ENCODE measurements around the gene MDK.

MDK gene

DNA sequence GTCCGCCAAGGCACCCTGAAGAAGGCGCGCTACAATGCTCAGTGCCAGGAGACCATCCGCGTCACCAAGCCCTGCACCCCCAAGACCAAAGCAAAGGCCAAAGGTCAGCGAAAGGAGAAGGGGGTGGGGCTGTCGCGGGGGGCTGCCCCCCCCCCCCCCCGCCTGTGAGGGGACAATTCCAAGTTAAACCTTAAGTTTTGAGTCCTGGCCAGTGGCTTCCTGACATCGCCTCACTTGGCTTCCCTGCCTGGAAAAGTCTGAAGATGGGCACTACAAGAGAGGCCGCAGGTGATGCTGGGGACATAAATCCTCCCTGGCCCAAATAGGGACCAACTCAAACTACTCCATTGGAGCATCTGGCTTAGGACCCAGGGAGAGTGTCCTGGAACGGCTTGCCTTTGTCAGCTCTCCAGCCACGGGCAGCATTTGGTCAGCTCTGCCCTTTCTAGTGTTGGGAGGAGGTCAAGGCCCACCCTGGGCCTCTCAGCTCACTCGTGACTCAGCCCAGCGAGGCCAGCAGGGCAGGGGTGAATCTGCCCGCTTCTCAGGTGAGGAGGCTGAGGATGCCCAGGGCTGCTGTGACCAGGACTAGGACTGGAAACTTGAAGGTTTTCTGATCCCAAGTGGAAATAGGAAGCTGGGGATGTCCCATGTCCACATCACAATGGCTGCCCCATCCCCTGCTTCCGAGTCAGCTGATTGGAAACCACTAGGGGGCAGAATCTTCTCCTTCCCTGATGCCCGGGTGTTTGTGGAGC lies 1.4 kb downstream of the MDK start:
- DNase-seq (ENCODE audit: low read depth in 2 of 2), result no peak

DNA sequence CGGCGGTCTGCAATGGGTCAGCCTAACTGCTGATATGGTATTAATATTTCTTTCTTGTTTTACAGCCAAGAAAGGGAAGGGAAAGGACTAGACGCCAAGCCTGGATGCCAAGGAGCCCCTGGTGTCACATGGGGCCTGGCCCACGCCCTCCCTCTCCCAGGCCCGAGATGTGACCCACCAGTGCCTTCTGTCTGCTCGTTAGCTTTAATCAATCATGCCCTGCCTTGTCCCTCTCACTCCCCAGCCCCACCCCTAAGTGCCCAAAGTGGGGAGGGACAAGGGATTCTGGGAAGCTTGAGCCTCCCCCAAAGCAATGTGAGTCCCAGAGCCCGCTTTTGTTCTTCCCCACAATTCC lies 1.9 kb downstream of the MDK start:
- DNase-seq (ENCODE audit: low read depth in 2 of 2), result no peak

DNA sequence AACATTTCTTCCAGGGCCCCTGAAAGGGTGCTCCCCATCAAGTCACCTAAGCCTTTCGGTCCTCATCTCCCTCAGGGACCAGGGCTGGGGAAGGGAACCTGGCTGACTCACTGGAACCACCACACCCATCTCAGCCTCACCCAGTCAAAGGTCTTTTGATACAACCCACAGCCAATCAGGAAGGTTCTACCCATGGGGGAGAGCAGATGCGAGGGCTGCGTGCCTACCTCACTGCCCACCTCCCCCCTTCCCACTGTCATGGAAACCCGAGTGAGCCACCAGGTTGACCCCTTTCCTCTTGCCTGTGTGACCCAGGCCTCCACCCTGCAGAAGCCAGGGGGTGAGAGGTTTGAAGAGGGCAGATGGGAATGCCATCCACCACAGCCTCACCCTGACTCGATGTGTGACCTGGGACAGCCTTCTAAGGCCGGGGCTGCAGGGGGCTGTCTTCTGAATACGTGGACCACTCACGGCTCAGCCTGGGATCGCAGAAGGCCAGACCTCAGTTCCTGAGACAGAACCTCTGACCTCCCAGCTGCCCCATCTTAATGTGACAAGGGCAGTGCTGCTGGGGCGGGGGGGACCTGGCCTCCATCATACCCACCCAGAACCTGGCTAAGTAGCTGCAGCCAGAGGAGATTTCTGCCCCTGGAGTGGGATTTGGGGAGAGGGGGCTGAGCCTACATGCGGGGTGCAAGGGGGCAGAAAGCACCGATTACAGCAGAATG lies 2.7 kb downstream of the MDK start:
- no peak for DNase-seq (ENCODE audit: low read depth in 2 of 2)

DNA sequence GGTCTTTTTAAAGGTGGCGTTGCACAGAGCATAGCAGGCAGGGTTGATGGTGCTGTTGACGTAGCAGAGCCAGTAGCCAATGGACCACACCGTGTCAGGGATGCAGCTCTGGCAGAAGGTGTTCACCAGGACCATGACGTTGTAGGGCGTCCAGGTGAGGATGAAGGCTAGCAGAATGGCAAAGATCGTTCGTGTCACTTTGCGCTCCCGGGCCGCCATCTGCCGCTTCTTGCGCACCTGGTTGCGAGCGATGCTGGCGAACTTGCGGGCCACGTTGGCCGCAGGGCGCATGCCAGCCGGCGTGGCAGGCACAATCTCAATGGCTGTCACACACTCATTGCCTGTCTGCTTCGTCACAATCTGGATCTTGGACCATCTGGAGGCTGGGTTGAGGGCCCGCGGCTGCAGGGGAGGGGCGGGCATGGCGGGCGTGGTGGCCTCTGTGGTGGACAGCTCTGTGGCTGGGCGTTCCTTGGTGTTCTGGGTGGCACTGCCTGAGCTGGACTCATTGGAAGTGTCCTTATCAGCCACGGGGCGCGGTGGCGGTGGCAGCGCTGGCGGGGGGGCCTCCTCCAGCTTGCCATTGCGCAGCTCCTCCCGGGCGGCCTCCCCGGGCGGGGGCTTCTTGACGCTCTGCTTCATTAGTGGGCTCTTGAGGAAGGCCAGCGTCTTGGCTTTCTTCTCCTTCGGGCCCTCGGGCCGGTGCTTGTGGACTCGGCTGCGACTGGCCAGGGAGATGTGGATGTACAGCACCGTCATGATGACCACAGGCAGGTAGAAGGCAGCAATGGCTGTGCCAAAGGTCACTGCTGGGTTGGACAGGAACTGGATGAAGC lies 3.9 kb downstream of the MDK start:
- no peak for DNase-seq (ENCODE audit: low read depth in 2 of 2)

DNA sequence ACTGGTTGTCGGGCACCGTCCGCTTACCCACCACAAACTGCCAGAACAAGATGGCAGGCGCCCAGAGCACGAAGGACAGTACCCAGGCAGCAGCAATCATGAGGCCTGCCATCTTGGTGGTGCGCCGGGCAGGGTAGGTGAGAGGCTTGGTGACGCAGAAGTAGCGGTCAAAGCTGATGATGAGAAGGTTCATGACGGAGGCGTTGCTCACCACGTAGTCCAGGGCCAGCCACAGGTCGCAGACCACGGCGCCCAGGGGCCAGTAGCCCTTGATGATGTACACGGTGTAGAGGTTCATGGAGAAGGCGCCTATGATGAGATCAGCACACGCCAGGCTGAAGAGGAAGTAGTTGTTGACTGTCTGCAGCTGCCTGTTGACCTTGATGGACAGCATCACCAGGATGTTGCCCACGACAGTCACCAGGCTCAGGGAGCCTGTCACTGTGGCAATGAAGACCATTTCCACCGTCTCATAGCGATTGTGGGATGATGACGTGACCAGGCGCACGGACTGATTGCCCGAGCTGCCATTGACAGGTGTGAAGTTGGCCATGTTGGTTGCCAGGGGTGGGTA lies 4.6 kb downstream of the MDK start:
- DNase-seq (ENCODE audit: low read depth in 2 of 2), result no peak

DNA sequence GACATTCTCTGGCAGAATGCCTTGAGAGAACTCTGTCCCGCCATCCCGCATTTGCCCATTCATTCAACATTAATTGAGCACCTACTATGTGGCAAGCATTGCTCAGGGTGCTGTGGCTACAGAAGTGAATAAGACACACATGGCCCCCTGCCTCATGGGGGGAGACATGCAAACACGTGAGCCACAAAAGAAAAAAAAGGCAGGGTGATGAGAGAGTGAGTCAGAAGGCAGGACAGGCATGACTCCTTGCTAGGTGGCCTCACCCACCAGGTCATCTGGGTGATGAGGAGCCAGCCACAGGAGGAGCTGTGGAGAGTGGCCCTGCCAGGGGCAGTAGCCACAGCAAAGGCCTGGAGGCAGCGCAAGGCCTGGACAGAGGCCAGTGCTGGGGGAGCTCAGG lies 5.2 kb downstream of the MDK start:
- DNase-seq (ENCODE audit: low read depth in 2 of 2), result no peak

DNA sequence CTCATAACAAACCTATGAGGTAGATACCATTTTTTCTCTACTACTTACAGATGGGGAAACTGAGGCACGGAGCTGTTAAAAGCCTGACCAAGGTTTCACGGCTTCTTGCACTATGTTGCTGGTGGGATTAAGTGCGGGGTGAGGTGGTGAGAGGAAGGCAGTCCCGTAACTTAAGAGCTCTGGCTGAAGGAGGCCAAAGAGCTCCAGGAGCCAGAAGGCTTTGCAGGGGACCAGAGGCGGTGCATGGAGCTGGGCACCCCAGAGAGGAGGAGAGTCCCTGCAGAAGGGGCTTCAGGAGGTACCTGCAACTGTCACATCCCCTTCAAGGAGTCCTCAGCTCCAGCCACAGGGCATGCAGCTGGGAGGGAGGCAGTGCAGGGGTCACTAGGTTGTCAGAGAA lies 6.0 kb downstream of the MDK start:
- DNase-seq (ENCODE audit: low read depth in 2 of 2), result no peak

DNA sequence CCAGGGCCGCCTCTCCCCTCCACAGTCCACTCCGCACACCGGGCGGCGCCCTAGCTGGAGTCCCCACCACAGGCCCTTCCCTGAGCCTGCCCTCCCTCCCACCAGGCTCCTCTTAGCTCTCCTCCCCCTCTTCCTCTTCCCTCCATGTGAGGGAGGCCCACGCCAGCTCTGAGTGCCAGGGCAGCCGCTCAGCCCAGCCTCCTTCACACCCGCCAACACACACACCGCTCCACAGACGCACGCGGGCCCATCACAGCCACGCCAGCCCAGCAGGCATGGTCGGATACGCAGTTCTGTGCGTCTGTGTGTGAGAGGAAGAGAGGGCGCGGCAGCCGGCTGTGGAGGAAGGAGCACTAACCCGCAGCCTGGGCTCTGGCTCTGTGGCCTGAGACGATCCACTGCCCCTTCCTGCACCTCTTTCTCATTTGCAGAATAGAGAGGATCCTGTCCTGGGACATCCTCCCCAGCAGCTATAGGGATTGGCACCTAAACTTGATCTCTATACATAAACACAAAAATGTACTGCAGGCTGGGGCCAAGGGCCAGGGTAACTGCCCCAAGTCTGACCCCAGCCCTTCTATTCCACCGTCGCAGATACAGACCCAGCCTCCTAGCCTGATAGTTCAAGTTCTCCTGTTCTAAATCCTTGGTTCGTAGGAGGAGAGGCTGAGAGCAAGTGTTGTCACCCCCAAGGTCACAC lies 6.6 kb downstream of the MDK start:
- no peak for DNase-seq (ENCODE audit: low read depth in 2 of 2)

DNA sequence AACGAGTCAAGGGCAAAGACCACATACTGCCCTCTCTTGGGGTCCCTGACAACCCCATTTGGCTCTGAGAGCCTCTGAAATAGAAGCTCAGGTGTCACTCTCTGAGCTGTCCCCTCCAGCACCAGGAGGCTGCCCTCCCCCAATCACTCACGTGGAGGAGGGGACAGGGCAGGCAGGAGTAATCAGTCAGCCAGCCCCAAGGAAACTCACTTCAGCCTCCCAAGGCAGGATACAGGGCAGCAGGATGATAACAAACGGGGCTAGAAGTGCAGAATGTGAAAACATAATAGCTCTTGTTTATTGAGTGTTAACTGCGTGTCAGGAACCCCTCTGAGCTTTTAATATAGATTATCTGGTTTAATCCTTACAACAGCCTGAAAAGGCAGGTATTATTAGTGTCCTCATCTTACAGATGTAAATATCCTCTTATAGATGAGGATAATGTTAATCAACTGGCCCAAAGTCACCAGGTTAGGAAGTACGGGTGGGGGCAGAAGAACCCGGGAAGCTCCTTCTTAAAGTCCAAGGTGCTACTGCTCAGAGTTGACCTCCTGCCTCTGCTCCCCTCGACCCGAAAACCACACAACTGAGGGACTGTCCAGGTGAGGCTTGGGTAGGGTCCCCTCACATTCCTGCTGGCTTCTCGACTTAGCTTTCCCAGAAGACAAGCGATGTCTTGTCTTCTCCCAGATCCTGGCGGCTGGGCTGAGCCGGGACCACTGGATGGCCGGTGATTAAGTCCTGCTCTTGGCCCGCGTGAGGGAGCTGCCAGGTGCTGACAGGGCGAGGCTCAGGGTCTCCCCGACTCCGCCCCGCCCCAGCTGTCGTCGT lies 7.4 kb downstream of the MDK start:
- no peak for DNase-seq (ENCODE audit: low read depth in 2 of 2)

DNA sequence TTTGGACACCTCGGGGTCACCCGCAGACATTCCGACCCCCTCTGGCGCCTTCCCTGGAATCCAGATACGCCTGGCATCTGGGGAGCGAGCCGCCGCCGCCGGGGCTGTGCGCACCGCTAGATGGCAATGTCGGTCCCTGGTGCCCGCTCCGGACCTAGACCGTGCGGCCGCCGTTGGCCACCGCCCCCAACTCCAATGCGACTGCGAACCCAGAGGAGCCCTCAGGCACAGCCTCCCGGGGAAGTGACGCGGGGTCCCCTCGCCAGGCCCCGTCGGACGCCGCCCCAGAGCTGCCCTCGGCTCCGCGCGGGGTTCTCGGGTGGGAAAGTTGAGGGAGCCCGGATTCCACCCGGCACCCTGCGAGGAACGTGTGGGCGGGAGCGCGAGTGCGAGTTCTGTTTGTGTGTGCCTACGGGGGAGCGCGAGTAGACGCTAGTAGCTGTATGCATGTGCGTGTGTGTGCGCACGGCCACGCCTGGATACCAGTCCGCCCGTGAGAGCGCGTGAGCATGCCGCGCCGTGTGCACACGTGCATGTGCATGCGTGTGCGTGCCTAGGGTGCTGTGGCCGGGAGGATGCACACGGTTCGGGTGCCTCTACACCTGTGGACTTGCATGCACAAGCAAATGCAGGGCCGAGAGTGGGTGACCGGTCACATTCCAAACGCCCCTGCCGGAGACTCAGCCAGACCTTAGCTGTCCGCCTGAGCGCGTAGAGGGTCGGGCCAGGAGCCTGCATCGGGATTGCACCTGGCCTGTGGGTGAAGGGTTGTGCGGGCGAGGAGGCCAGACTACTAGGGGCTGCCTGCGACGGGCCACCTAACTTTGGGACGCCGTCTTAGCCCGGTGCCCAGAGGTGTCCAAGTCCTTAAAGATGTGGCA lies 8.2 kb downstream of the MDK start:
- DNase-seq (ENCODE audit: low read depth in 2 of 2), result no peak

DNA sequence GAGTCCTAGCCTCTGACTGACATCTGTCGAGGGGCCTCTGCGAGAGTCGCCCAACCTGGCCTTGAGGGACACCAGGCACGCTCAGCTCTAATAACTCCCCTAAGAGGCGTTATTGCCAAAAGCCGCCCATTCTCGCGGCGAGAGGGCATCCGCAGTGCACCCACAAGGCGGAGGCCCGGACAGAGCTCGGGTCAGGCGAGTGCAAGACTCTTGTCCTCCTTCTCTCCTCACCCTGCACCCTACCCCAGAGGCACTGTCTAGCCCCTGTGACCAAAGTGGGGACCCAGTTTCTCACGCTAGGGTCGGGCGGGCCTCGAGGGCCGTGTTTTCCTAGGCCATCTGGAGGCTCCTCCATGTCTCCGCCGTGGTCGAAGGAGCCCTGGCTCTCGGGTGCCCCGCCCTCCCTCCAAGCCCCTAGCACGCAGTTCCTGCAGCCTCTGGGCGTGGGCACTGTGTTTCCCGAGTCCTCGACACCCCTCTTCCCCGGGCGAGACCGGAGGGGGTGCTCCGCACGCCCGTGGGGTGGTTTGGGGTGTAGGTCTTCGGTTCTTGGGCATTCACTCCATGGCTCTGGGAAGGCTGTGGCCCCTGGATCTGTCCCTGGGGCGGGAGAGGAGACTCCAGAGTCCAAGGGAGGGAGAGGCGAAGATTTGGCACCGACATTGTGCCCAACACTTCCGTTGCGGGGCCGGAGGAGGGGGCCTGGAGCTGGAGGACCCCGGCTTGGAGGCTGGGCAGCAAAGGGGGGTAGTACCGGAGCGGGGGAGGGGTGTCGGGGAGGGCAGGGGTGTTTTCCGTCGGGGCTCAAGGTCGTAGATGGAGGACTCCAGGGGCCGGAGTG lies 9.1 kb downstream of the MDK start:
- DNase-seq (ENCODE audit: low read depth in 2 of 2), result no peak

DNA sequence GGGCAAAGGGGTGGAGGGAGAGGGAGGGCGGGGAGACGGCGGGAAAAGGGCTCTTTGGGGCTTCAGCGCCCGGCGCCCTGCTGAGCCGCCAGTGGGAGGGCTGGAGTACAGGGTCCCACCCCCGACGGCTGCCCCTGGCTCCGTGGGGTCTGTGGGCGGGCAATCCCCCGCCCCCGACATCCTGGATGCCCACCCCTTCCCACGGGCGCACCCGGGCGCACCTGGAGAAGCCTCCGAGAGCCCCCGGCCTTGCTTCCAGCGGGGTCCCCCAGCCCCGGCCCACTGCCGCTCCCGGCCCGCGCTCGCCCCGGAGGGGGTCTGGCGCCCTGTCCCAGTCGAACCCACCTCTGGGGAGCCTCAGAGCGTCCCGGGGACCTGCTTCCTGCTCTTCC lies 9.7 kb downstream of the MDK start:
- DNase-seq (ENCODE audit: low read depth in 2 of 2), result no peak

DNA sequence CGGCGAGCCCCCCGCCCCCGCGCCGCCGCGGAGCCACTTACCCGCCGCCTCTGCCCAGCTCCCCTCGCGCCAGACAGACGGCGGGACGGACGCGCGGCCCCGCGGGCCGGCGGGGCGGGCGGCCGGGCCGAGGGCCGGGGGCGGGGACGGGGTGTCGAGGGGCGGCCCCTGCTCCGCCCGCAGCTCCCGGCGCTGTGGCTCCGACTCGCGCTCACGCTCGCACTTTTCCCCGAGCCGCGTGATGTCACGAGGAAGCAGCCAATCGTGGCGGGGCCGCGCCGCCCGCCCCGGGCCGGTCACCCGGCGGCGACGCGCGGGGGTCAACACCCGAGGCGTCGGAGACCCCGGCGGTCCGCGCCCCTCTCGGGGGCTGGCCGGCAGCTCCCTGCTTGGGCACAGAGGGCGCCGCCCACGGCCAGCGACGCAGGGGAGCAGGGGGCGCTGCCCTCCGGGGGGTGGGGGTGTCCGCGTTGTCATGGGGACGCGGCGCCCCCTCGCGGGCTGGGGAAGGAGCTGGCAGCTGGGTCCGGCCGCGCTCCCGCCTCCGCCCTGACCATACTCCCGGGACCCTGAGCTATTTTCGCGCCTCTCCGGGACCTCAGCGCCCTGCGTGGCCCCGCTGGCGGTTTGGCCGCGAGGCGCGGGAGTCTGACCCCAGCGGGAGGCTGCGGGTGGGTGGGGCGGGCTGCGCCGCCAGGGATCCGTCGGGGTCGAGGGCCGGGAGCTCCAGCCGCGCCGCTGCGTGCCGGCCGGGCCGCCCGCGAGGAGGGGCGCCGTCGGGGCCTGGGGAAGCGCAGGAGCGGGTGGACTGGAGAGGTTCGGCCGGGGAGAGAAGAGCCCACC lies 10.3 kb downstream of the MDK start, which contains the start of gene CHRM4:
CHRM4 (minus strand) TSS at position 199 of the 843 bp plus-strand sequence. CDS start 5,219 bp downstream, outside the sequence.
- DNase-seq (ENCODE audit: low read depth in 2 of 2), result no peak

DNA sequence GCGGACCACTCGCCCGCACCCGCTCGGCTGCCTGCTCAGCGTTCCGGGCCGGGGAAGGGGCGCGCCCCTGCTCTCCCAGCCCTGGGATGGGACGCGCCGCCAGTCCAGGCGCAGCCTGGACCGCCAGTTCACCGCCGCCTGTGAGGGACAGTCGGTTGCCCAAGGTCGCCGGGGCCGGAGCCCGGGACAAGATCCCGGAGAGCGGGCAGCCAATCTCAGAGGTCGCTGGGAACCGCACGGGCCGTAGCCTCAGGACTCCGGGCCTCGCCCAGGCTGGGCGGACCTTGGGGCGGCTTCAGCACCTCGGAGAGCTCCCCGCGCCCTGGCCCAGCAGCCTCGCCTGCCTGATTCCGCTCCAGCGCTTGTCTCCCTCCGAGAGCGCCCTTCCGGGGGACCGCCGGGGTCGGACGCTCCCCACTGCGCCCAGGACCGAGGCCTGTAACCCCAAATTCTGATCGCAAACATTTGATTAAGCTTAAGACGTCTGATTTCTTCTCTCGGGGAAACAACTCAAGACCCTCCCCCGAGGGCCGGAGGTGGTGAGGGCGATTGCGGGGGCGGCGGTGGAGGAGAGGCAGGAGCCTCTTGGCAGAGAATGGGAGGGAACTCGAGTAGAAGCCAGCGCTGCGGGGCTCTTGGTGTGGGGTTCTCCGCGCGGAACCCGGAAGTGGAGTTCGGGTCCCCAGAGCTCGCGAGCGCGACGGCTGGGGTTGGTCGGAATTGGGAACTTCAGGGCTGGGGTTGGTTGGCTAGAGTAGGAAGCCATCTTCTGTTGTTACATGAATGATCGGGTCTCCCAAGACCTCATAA lies 11.2 kb downstream of the MDK start:
- peak; percentile 28 to 40 for DNase-seq (ENCODE audit: low read depth in 2 of 2)

DNA sequence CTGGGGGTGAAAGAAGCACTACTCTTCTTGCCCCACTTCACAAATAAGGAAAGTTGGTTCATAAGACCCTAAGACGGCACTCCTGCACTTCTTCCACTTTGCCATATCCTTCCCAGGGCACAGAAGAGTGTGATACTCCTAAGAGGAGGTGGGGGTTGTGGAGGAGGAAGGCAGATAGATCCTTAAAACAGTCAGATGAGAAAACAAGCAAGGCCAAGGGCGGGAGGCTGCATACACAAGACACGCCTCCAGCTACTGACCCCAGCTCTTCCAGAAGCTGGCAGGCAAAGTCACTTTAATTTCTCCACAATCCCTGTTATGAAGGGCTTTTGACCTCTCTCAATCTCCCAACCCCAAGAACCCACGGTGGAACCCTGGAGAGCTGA lies 11.8 kb downstream of the MDK start:
- no peak for DNase-seq (ENCODE audit: low read depth in 2 of 2)

DNA sequence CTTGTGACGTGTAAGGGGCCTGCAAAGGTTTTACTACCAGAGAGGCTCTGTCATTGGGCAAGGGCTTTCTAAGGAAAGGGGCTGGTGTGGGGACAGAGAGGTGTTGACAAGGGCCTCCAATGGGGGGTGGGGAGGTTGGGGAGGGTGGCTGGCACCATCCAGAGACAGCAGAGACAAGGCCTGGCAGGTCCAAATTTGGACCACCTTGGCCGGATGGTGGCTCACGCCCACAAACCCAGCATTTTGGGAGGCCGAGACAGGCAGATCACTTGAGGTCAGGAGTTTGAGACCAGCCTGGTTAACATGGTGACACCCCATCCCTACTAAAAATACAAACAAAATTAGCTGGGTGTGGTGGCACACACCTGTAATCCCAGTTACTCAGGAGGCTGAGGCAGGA lies 12.3 kb downstream of the MDK start:
- DNase-seq (ENCODE audit: low read depth in 2 of 2), result no peak

DNA sequence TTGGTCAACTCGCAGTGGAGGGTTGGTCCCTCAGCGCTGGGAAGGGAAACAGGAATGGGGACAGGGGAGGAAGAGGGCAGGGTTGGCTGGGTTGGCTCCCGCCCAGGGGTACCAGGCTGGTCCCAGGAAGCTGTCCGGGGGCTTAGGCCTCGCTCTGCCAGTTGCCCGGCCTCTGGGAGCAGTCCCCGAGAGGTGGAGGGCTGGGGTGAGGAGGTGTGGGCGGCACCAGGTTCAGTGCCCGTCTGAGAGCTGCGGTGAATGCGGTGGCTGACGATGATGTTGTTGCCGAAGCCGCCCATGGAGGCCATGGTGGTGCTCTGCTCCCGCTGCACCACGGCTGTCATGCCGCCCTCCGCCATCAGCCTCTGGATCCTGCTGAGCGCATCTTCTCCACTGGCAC lies 16.1 kb downstream of the MDK start:
- no peak for DNase-seq (ENCODE audit: low read depth in 2 of 2)
